CD14-positive monocyte (primary cell): ENCODE measurements around the gene HIVEP3. TPM values are rescaled to one million over a fixed set of nuclear protein-coding genes. Genes with fewer than 3 reads are reported as not detected.

ENCODE experiments used
- DNase-seq, 3 donors: peaks; one replicate each; pipeline ENCODE4 v3.0.0-alpha.2; 2011 to 2022
- H2AFZ ChIP-seq: 2 replicates; pipeline ENCODE4 v1.6.0; 2012; ENCODE audit warnings: mild to moderate bottlenecking, low read depth, low read length, inconsistent platforms; ENCODE audit not compliant: insufficient read depth, poor library complexity, severe bottlenecking
- H3K27ac ChIP-seq, 2 donors: 1 replicate in 1 of 2; 2 replicates in 1 of 2; pipeline ENCODE4 v1.5.1; 2012 to 2013; ENCODE audit warnings: low read length in 2 of 2, control low read depth in 1 of 2, inconsistent platforms in 1 of 2, low read depth in 1 of 2, mild to moderate bottlenecking in 1 of 2
- H3K27me3 ChIP-seq, 2 donors: one replicate each; pipeline versions ENCODE4 v1.6.0 to v1.6.1; 2011 to 2013; ENCODE audit warnings: low read length in 2 of 2; ENCODE audit not compliant: control insufficient read depth in 2 of 2, insufficient read depth in 2 of 2
- H3K36me3 ChIP-seq, 2 donors: replicated peaks in 1 of 2; 1 replicate in 1 of 2; 2 replicates in 1 of 2; pipeline versions ENCODE4 v1.5.1 to v1.6.1; 2012 to 2013; ENCODE audit warnings: low read length in 2 of 2, control low read depth in 1 of 2, inconsistent platforms in 1 of 2, mild to moderate bottlenecking in 1 of 2; ENCODE audit not compliant: insufficient read depth in 2 of 2, control insufficient read depth in 1 of 2
- H3K4me1 ChIP-seq, 2 donors: 1 replicate in 1 of 2; 2 replicates in 1 of 2; pipeline versions ENCODE4 v1.5.1 to v1.6.1; 2012 to 2013; ENCODE audit warnings: low read length in 2 of 2, control low read depth in 1 of 2, inconsistent platforms in 1 of 2, mild to moderate bottlenecking in 1 of 2, moderate library complexity in 1 of 2; ENCODE audit not compliant: insufficient read depth in 2 of 2, control insufficient read depth in 1 of 2
- H3K4me2 ChIP-seq: replicated peaks from 2 replicates; pipeline ENCODE3; 2012; ENCODE audit warnings: low read length, moderate library complexity, mild to moderate bottlenecking; ENCODE audit not compliant: poor library complexity, severe bottlenecking; ENCODE audit errors: extremely low read depth
- H3K4me3 ChIP-seq, 3 experiments: fragments of 200-600 bp in 1 of 3; sonication (generic) in 1 of 3; replicated peaks in 1 of 3; 1 replicate in 2 of 3; 2 replicates in 1 of 3; pipeline ENCODE4 v1.5.1; 2011 to 2013; ENCODE audit warnings: low read length in 3 of 3, mild to moderate bottlenecking in 3 of 3, control low read depth in 2 of 3, low read depth in 2 of 3, inconsistent platforms in 1 of 3, moderate library complexity in 1 of 3
- H3K79me2 ChIP-seq: 2 replicates; pipeline ENCODE4 v1.6.0; 2012; ENCODE audit warnings: mild to moderate bottlenecking, control low read depth, inconsistent platforms, low read length, moderate library complexity; ENCODE audit not compliant: insufficient read depth
- H3K9ac ChIP-seq: 2 replicates; pipeline ENCODE4 v1.6.0; 2017; ENCODE audit warnings: low read length, mild to moderate bottlenecking; ENCODE audit not compliant: insufficient read depth, poor library complexity, severe bottlenecking
- H3K9me3 ChIP-seq, 2 donors: replicated peaks in 1 of 2; 1 replicate in 1 of 2; 2 replicates in 1 of 2; pipeline versions ENCODE4 v1.5.1 to v1.6.1; 2012 to 2013; ENCODE audit warnings: low read length in 2 of 2, control low read depth in 1 of 2; ENCODE audit not compliant: control insufficient read depth in 1 of 2, insufficient read depth in 1 of 2
- H4K20me1 ChIP-seq: 2 replicates; pipeline ENCODE4 v1.6.0; 2012; ENCODE audit warnings: mild to moderate bottlenecking, low read length, control low read depth, moderate library complexity; ENCODE audit not compliant: insufficient read depth
- H3K27ac Mint-ChIP-seq, 7 donors: one replicate each; pipeline ENCODE4 v1.8.0; 2020; ENCODE audit warnings: mild to moderate bottlenecking in 7 of 7, mixed read lengths in 7 of 7, moderate library complexity in 6 of 7, inconsistent platforms in 2 of 7
- H3K27me3 Mint-ChIP-seq, 3 donors: one replicate each; pipeline ENCODE4 v1.8.0; 2021 to 2022; ENCODE audit warnings: low read depth in 3 of 3, mild to moderate bottlenecking in 3 of 3, mixed read lengths in 3 of 3, moderate library complexity in 3 of 3, inconsistent platforms in 1 of 3
- H3K36me3 Mint-ChIP-seq, 2 donors: one replicate each; pipeline ENCODE4 v1.8.0; 2020; ENCODE audit warnings: mixed read lengths in 2 of 2, inconsistent platforms in 1 of 2, mild to moderate bottlenecking in 1 of 2
- H3K4me1 Mint-ChIP-seq: one replicate; pipeline ENCODE4 v1.8.0; 2020; ENCODE audit warnings: mild to moderate bottlenecking, mixed read lengths
- H3K4me3 Mint-ChIP-seq, 2 donors: one replicate each; pipeline ENCODE4 v1.8.0; 2020; ENCODE audit warnings: mild to moderate bottlenecking in 2 of 2, mixed read lengths in 2 of 2, moderate library complexity in 1 of 2
- H3K9me3 Mint-ChIP-seq, 7 donors: one replicate each; pipeline ENCODE4 v1.8.0; 2020 to 2022; ENCODE audit warnings: mixed read lengths in 7 of 7, mild to moderate bottlenecking in 6 of 7, moderate library complexity in 6 of 7, inconsistent platforms in 2 of 7
- CTCF ChIP-seq: fragments of 200-600 bp; IDR thresholded peaks from one replicate; pipeline ENCODE4 v1.8.0; 2022; ENCODE audit warnings: antibody characterized with exemption, mild to moderate bottlenecking
- WGBS: methylation state at CpG from one replicate; pipeline ENCODE4 v1.1.5; 2013; ENCODE audit warnings: missing lambda C conversion rate; ENCODE audit not compliant: insufficient coverage; 5-methylcytosine and 5-hydroxymethylcytosine counted together
- intact Hi-C, 2 donors: fragments of 100-400 bp; cut with micrococcal nuclease; formaldehyde crosslinking; loops; one replicate each; pipeline versions ENCODE4 v1.15.0 to v1.15.1; 2023
- polyA plus RNA-seq, 3 donors: library from polyadenylated mRNA; depleted of rRNA in 1 of 3; unstranded in 2 of 3; stranded (reverse) in 1 of 3; fragments of 300-500 nt in 2 of 3; fragments of >200 nt in 1 of 3; fragmentation: Illumina TruSeq in 2 of 3; gene quantifications; 1 replicate in 2 of 3; 2 replicates in 1 of 3; pipeline ENCODE4 v1.2.3, GENCODE V29; 2012 to 2021

The HIVEP3 gene
- polyA plus RNA-seq, 3 donors = 1.2 to 3.7 (median 1.8) TPM

DNA sequence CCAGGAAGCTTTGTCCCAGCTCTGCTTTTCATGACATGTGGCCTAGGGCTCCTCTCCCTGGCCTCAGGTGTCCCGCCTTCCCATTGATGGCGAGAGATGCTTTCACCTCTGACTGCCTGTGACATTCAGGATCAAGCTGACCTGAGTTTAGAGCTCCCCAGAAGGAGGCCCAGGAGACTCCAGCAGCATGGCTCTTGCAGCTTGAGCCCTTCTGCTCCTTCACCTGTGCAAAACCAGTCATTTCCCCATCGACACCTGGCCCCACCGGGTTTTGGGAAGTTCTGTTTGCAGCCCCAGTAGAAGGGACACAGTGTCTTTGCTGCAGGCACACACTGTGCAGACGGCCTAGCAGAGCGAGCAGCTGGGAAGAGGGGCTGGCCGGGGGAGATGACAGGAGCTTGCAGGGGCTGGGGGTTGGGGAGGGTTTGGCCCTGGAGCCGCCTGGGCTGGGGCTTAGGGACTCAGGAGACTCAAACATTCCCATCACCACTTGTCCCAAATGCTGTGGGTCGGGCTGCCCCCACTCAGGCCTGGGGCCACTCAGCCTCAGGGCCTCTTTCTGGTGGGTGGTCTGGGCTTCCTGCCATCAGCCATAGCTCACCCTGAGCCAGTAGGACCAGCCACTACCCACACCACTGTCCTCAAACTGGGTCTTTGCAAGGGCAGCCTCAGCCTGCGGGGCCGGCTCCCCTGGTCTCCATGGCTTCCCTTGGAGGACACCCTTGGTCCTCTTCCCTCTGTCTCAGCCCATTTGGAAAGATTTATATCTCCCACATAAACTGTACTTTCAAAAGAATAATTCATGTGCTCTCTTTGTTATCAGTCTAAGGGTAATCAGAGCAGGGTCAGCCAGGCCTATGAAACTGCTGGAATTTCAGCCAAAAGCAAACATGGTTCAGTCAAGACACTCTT, 430.4 kb downstream of the HIVEP3 start:
- Mint-ChIP-seq H3K4me1 (peaks cover 12% of the 10 kb centered on the region), H3K27me3 (peaks cover 21 to 35% (median 30%) of the 10 kb centered on the region in 3 donors), H3K27ac (no peak overlapping the region), H3K9me3 (no peaks in the 10 kb centered on the region), H3K4me3 (no peak overlapping the region), H3K36me3 (no peaks in the 10 kb centered on the region)
- Histone ChIP-seq H3K27me3 (peaks cover 0 to 5% of the 10 kb centered on the region in 2 donors), H3K4me3 (no peak overlapping the region), H2AFZ (no peak overlapping the region), H4K20me1 (no peaks in the 10 kb centered on the region), H3K27ac (no peak overlapping the region), H3K36me3 (no peaks in the 10 kb centered on the region), H3K9ac (no peak overlapping the region), H3K4me1 (peaks cover 6 to 13% of the 10 kb centered on the region in 2 donors), H3K79me2 (no peaks in the 10 kb centered on the region), H3K9me3 (no peaks in the 10 kb centered on the region), H3K4me2 (no peak overlapping the region)
- intact Hi-C loops = no loop called here
- 96% methylated on average over 7 of the region's 11 CpGs for WGBS
- DNase-seq = no peak
- TF ChIP-seq CTCF = no peak

GRCh38 chr1:41487126-41488039, 431.3 kb downstream of the HIVEP3 start:
- Mint-ChIP-seq H3K27ac (no peak overlapping the region), H3K4me3 (peak overlapping the region in 1 of 2 donors; percentile 72), H3K36me3 (no peaks in the 10 kb centered on the region), H3K9me3 (no peaks in the 10 kb centered on the region), H3K4me1 (peaks cover 12% of the 10 kb centered on the region), H3K27me3 (peaks cover 21 to 35% (median 31%) of the 10 kb centered on the region in 3 donors)
- Histone ChIP-seq H3K4me2 (peak overlapping the region; percentile 41), H3K4me3 (no peak overlapping the region), H3K79me2 (no peaks in the 10 kb centered on the region), H4K20me1 (no peaks in the 10 kb centered on the region), H2AFZ (peak overlapping the region; percentile 50), H3K27me3 (peaks cover 0 to 5% of the 10 kb centered on the region in 2 donors), H3K9me3 (no peaks in the 10 kb centered on the region), H3K4me1 (peaks cover 6 to 13% of the 10 kb centered on the region in 2 donors), H3K9ac (peak overlapping the region; percentile 27), H3K36me3 (no peaks in the 10 kb centered on the region), H3K27ac (no peak overlapping the region)
- WGBS = 42% methylated on average over 11 of the region's 16 CpGs
- peak in 1 of 3 donors; percentile 34 for DNase-seq
- TF ChIP-seq CTCF = no peak
- intact Hi-C loops = no loop called here
